GM23338 (cell line): ENCODE measurements around the gene TAF4. TPM values are rescaled to one million over a fixed set of nuclear protein-coding genes. Genes with fewer than 3 reads are reported as not detected.

ENCODE experiments used
- ATAC-seq: fragments of 200-7000 bp; cut with Tn5 transposase; 3 replicates; pipeline ENCODE4 v1.9.1; 2020
- DNase-seq: peaks from one replicate; pipeline ENCODE4 v3.0.0-alpha.2; 2015; ENCODE audit warnings: low spot score
- H2AFZ ChIP-seq: fragments of 200-600 bp; sonication (generic); 2 replicates; pipeline ENCODE4 v1.8.0; 2016; ENCODE audit warnings: antibody characterized with exemption, mild to moderate bottlenecking, moderate library complexity
- H3F3A ChIP-seq: fragments of 200-600 bp; sonication (generic); replicated peaks from 2 replicates; pipeline ENCODE4 v1.8.0; 2017; ENCODE audit warnings: antibody characterized with exemption, mixed run types, low read depth
- H3K27ac ChIP-seq: fragments of 200-600 bp; sonication (generic); 2 replicates; pipeline ENCODE4 v1.6.1; 2016; ENCODE audit warnings: low read depth
- H3K27me3 ChIP-seq: fragments of 200-600 bp; sonication (generic); 2 replicates; pipeline ENCODE4 v1.8.0; 2016; ENCODE audit warnings: mild to moderate bottlenecking, mixed run types, moderate library complexity; ENCODE audit not compliant: insufficient read depth
- H3K36me3 ChIP-seq: fragments of 200-600 bp; sonication (generic); 2 replicates; pipeline ENCODE4 v1.8.0; 2016; ENCODE audit warnings: mild to moderate bottlenecking; ENCODE audit not compliant: insufficient read depth
- H3K4me1 ChIP-seq: fragments of 200-600 bp; sonication (generic); 2 replicates; pipeline ENCODE4 v1.8.0; 2016; ENCODE audit warnings: mild to moderate bottlenecking, moderate library complexity; ENCODE audit not compliant: insufficient read depth
- H3K4me2 ChIP-seq: fragments of 200-600 bp; sonication (generic); 2 replicates; pipeline ENCODE4 v1.7.1; 2017; ENCODE audit warnings: mixed run types
- H3K4me3 ChIP-seq: fragments of 200-600 bp; sonication (generic); 2 replicates; pipeline ENCODE4 v1.6.1; 2016; ENCODE audit warnings: mixed run types
- H3K79me2 ChIP-seq: fragments of 200-600 bp; sonication (generic); replicated peaks from 2 replicates; pipeline ENCODE4 v1.8.0; 2017; ENCODE audit warnings: mild to moderate bottlenecking; ENCODE audit not compliant: insufficient read depth
- H3K9me2 ChIP-seq: fragments of 200-600 bp; sonication (generic); 2 replicates; pipeline ENCODE4 v1.8.0; 2017; ENCODE audit not compliant: insufficient read depth
- H4K20me1 ChIP-seq: fragments of 200-600 bp; sonication (generic); replicated peaks from 2 replicates; pipeline ENCODE4 v1.8.0; 2017; ENCODE audit warnings: mild to moderate bottlenecking; ENCODE audit not compliant: insufficient read depth
- H3K27ac Mint-ChIP-seq: 2 replicates; pipeline ENCODE4 v1.8.0; 2020; ENCODE audit warnings: inconsistent platforms, mild to moderate bottlenecking, moderate library complexity, mixed read lengths
- H3K27me3 Mint-ChIP-seq: 3 replicates; pipeline ENCODE4 v1.8.0; 2022; ENCODE audit warnings: low read depth, mild to moderate bottlenecking, moderate library complexity, mixed read lengths, inconsistent platforms; ENCODE audit not compliant: insufficient read depth, poor library complexity
- H3K36me3 Mint-ChIP-seq: 3 replicates; pipeline ENCODE4 v1.8.0; 2021; ENCODE audit warnings: low read depth, mild to moderate bottlenecking, inconsistent platforms, moderate library complexity, mixed read lengths
- H3K4me1 Mint-ChIP-seq: 3 replicates; pipeline ENCODE4 v1.8.0; 2020; ENCODE audit warnings: mild to moderate bottlenecking, inconsistent platforms, mixed read lengths
- H3K4me3 Mint-ChIP-seq: 3 replicates; pipeline ENCODE4 v1.8.0; 2021; ENCODE audit warnings: moderate library complexity, mild to moderate bottlenecking, inconsistent platforms, mixed read lengths
- H3K9me3 Mint-ChIP-seq: 3 replicates; pipeline ENCODE4 v1.8.0; 2020; ENCODE audit warnings: moderate library complexity, mild to moderate bottlenecking, inconsistent platforms, mixed read lengths
- CREB1 ChIP-seq: fragments of 250-450 bp; sonication (Bioruptor Pico); IDR thresholded peaks from 2 replicates; pipeline ENCODE4 v1.5.0; 2020; ENCODE audit warnings: low read depth, mild to moderate bottlenecking, moderate library complexity
- ETS1 ChIP-seq: IDR thresholded peaks from 2 replicates; pipeline ENCODE4 v1.6.1; 2016; ENCODE audit warnings: antibody characterized with exemption
- EZH2 ChIP-seq: fragments of 200-600 bp; sonication (generic); IDR thresholded peaks from one replicate; pipeline ENCODE4 v1.8.0; 2017; ENCODE audit warnings: antibody characterized with exemption, mild to moderate bottlenecking, low read depth; ENCODE audit not compliant: unreplicated experiment
- EZH2phosphoT487 ChIP-seq: fragments of 200-600 bp; sonication (generic); IDR thresholded peaks from one replicate; pipeline ENCODE4 v1.8.1; 2018; ENCODE audit warnings: antibody characterized with exemption; ENCODE audit not compliant: unreplicated experiment
- JUNB ChIP-seq: IDR thresholded peaks from one replicate; pipeline ENCODE4 v1.6.1; 2016; ENCODE audit warnings: antibody characterized with exemption; ENCODE audit not compliant: unreplicated experiment
- NANOG ChIP-seq: IDR thresholded peaks from 2 replicates; pipeline ENCODE4 v1.6.1; 2016; ENCODE audit warnings: antibody characterized with exemption, borderline replicate concordance
- POLR2AphosphoS5 ChIP-seq: IDR thresholded peaks from 2 replicates; pipeline ENCODE4 v1.6.1; 2016; ENCODE audit warnings: antibody characterized with exemption, low read depth
- REST ChIP-seq: IDR thresholded peaks from one replicate; pipeline ENCODE4 v1.6.1; 2018; ENCODE audit warnings: antibody characterized with exemption; ENCODE audit not compliant: unreplicated experiment
- STAT1 ChIP-seq: IDR thresholded peaks from one replicate; pipeline ENCODE4 v1.6.1; 2016; ENCODE audit warnings: antibody characterized with exemption; ENCODE audit not compliant: unreplicated experiment
- ZNF114 ChIP-seq: fragments of 250-450 bp; sonication (Bioruptor Pico); IDR thresholded peaks from 2 replicates; pipeline ENCODE4 v1.5.0; 2020; ENCODE audit warnings: mild to moderate bottlenecking, moderate library complexity
- ZNF331 ChIP-seq: fragments of 250-450 bp; sonication (Bioruptor Pico); IDR thresholded peaks from 2 replicates; pipeline ENCODE4 v1.5.0; 2020; ENCODE audit warnings: low read depth, mild to moderate bottlenecking, moderate library complexity
- ZNF462 ChIP-seq: fragments of 250-450 bp; sonication (Bioruptor Pico); IDR thresholded peaks from 2 replicates; pipeline ENCODE4 v1.5.0; 2020; ENCODE audit warnings: mild to moderate bottlenecking, moderate library complexity
- polyA plus RNA-seq: library from polyadenylated mRNA; unstranded; fragments of >200 nt; fragmentation: Nextera tagmentation; extraction: Ambion mirVana; gene quantifications from 2 replicates; pipeline ENCODE4 v1.2.1, GENCODE V29; 2016
- total RNA-seq: library from RNA; depleted of rRNA; stranded (reverse); fragments of >200 nt; shearing (Covaris generic); gene quantifications from 2 replicates; pipeline ENCODE4 v1.2.3, GENCODE V29; 2014
- TF ChIP-seq, protein P1 (sequence below), 2 experiments: fragments of 200-600 bp in 1 of 2; sonication (generic) in 1 of 2; conservative IDR thresholded peaks; 2 replicates each; pipeline versions ENCODE4 v1.5.1 to v1.6.1; 2016 to 2017; ENCODE audit warnings: antibody characterized with exemption in 2 of 2, low read depth in 2 of 2, mild to moderate bottlenecking in 2 of 2, moderate library complexity in 1 of 2

TAF4 gene
- total and polyA plus RNA-seq, 2 experiments from 2014 or later: 7.2 to 60.0 TPM

DNA sequence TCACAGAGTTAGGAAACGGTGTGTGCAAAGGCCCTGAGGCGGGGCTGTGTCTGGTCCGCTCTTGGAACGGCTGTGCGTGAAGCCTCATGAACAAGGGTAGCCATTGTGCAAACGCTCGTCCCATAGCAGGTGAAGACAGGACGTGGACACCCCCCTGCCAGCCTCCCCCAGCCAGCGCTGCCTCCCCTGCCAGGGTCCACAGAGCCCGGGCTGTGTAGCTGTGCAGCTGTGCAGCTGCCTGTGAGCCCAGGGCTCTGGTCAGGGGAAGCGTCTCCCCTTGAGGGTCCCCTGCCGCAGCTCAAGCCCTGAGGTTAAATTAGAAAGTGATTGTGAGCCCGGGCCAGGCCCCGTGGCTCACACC lies 139.4 kb downstream of the TAF4 start:
- Mint-ChIP-seq H3K9me3 (peaks cover 4% of the 10 kb centered on the region), H3K27me3 (peaks cover 5% of the 10 kb centered on the region), H3K4me1 (no peaks in the 10 kb centered on the region), H3K27ac (no peak overlapping the region), H3K36me3 (peaks cover 7% of the 10 kb centered on the region; the same call in 2 of the 3 replicates), H3K4me3 (no peak overlapping the region)
- ATAC-seq: no peak
- Histone ChIP-seq H3K79me2 (no peaks in the 10 kb centered on the region), H3K4me1 (no peaks in the 10 kb centered on the region), H3K27ac (no peak overlapping the region), H3K4me3 (no peak overlapping the region), H3K27me3 (no peaks in the 10 kb centered on the region), H3F3A (no peaks in the 10 kb centered on the region), H3K4me2 (no peak overlapping the region), H4K20me1 (no peaks in the 10 kb centered on the region), H2AFZ (no peak overlapping the region), H3K9me2 (no peaks in the 10 kb centered on the region), H3K36me3 (no peaks in the 10 kb centered on the region)
- TF ChIP-seq POLR2AphosphoS5 (no peak), NANOG (no peak), JUNB (no peak), ZNF462 (CRISPR knock-in tag) (no peak), ETS1 (no peak), ZNF331 (CRISPR knock-in tag) (no peak), REST (no peak), CREB1 (CRISPR knock-in tag) (no peak), STAT1 (no peak), ZNF114 (no peak), EZH2phosphoT487 (no peak), EZH2 (no peak)
- TF ChIP-seq, protein P1, sequence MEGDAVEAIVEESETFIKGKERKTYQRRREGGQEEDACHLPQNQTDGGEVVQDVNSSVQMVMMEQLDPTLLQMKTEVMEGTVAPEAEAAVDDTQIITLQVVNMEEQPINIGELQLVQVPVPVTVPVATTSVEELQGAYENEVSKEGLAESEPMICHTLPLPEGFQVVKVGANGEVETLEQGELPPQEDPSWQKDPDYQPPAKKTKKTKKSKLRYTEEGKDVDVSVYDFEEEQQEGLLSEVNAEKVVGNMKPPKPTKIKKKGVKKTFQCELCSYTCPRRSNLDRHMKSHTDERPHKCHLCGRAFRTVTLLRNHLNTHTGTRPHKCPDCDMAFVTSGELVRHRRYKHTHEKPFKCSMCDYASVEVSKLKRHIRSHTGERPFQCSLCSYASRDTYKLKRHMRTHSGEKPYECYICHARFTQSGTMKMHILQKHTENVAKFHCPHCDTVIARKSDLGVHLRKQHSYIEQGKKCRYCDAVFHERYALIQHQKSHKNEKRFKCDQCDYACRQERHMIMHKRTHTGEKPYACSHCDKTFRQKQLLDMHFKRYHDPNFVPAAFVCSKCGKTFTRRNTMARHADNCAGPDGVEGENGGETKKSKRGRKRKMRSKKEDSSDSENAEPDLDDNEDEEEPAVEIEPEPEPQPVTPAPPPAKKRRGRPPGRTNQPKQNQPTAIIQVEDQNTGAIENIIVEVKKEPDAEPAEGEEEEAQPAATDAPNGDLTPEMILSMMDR (conservative IDR thresholded peaks at IDR 0.05; ENCODE audit: low read depth in 2 of 2): no peak
- DNase-seq: no peak
